ENCODE results near the gene PI4KA.

DNA sequence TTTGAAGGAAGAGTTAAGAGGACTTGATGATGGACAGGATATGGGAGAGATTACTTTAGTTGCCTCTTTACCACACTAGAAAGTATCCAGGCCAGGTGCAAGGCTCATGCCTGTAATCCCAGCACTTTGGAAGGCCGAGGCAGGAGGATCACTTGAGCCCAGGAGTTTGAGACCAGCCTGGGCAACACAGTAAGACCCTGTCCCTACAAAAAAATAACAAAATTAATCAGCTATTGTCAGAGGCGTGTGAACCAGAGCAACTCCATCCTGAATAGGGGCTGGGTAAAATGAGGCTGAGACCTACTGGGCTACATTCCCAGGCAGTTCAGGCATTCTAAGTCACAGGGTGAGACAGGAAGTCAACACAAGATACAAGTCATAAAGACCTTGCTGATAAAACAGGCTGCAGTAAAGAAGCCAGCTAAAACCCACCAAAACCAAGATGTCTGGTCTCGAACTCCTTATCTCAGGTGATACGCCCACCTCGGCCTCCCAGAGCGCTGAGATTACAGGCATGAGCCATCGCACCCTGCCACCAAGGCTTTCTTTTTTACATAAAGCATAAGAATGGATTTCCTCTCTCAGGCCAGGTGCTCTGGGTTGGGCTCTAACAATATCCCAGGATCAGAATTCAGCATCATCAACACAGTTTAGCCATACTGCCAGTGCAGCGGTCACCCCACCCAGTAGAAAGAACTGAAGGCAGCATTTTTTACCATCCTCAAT, 17.8 kb downstream of the PI4KA start:
- TF ChIP-seq, protein P1, sequence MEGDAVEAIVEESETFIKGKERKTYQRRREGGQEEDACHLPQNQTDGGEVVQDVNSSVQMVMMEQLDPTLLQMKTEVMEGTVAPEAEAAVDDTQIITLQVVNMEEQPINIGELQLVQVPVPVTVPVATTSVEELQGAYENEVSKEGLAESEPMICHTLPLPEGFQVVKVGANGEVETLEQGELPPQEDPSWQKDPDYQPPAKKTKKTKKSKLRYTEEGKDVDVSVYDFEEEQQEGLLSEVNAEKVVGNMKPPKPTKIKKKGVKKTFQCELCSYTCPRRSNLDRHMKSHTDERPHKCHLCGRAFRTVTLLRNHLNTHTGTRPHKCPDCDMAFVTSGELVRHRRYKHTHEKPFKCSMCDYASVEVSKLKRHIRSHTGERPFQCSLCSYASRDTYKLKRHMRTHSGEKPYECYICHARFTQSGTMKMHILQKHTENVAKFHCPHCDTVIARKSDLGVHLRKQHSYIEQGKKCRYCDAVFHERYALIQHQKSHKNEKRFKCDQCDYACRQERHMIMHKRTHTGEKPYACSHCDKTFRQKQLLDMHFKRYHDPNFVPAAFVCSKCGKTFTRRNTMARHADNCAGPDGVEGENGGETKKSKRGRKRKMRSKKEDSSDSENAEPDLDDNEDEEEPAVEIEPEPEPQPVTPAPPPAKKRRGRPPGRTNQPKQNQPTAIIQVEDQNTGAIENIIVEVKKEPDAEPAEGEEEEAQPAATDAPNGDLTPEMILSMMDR (conservative IDR thresholded peaks at IDR 0.05 in 1 of 2, IDR thresholded peaks at IDR 0.05 in 1 of 2; ENCODE audit: extremely low read depth in 1 of 2, insufficient read depth in 1 of 2, low read depth in 1 of 2, low read length in 2 of 2) = no peak
- TF ChIP-seq EZH2 (IDR thresholded peaks at IDR 0.05; ENCODE audit: borderline replicate concordance, low read length) = no peak

Measured in mammary epithelial cell (primary cell).